ENCODE measurements around the gene ZNF79. TPM values are rescaled to one million over a fixed set of nuclear protein-coding genes. Genes with fewer than 3 reads are reported as not detected.

Gene ZNF79
- total and polyA plus RNA-seq, 9 of the 15 experiments (the other 6 are each of a cell fraction or from before 2014, with no cell fraction given): 0.62 to 7.0 (median 4.1) TPM

GRCh38 chr9:127398715-127399400 lies 25.3 kb upstream of the ZNF79 start:
- CTCF ChIA-PET (ENCODE audit: low intra/inter-chr PET ratio): interaction anchor here (0.6 kb wide), 1 partner anchor 199 kb away, joined by 3 read pairs; no protein-coding TSS in a partner anchor

More at GRCh38 chr9:127398715-127399400, 25.3 kb upstream of the ZNF79 start:
- in situ Hi-C loops (cut with MboI) (no loop called here), intact Hi-C loops (cut with micrococcal nuclease) (loop anchor here (5.0 kb wide), 1 partner anchor 182 kb away; no protein-coding TSS in a partner anchor)
- TF ChIP-seq RFX1 (IDR thresholded peaks at IDR 0.05) (no peak), IRF2 (CRISPR knock-in tag; IDR thresholded peaks at IDR 0.05) (no peak), PRMT5 (CRISPR knock-in tag; IDR thresholded peaks at IDR 0.05) (no peak), TBP (optimal IDR thresholded peaks at IDR 0.05; ENCODE audit: low read depth, low read length) (no peak), E2F1 (CRISPR knock-in tag; IDR thresholded peaks at IDR 0.05) (no peak), SUPT5H (IDR thresholded peaks at IDR 0.05) (no peak), ZKSCAN1 (IDR thresholded peaks at IDR 0.05; ENCODE audit: low read depth, low read length) (no peak), ZNF408 (CRISPR knock-in tag; IDR thresholded peaks at IDR 0.05; ENCODE audit: low read depth) (no peak), PHB (CRISPR knock-in tag; IDR thresholded peaks at IDR 0.05) (no peak), SMARCE1 (IDR thresholded peaks at IDR 0.05) (no peak), DLX4 (CRISPR knock-in tag; IDR thresholded peaks at IDR 0.05) (no peak), WHSC1 (IDR thresholded peaks at IDR 0.05; ENCODE audit: low read length) (no peak), MCM2 (IDR thresholded peaks at IDR 0.05; ENCODE audit: low read depth) (no peak), ZNF785 (CRISPR knock-in tag; IDR thresholded peaks at IDR 0.05) (no peak)
- TF ChIP-seq, protein P1, sequence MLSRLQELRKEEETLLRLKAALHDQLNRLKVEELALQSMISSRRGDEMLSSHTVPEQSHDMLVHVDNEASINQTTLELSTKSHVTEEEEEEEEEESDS (CRISPR knock-in tag; IDR thresholded peaks at IDR 0.05): no peak
- TF ChIP-seq, protein P2, sequence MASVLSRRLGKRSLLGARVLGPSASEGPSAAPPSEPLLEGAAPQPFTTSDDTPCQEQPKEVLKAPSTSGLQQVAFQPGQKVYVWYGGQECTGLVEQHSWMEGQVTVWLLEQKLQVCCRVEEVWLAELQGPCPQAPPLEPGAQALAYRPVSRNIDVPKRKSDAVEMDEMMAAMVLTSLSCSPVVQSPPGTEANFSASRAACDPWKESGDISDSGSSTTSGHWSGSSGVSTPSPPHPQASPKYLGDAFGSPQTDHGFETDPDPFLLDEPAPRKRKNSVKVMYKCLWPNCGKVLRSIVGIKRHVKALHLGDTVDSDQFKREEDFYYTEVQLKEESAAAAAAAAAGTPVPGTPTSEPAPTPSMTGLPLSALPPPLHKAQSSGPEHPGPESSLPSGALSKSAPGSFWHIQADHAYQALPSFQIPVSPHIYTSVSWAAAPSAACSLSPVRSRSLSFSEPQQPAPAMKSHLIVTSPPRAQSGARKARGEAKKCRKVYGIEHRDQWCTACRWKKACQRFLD (CRISPR knock-in tag; IDR thresholded peaks at IDR 0.05): no peak
- Histone ChIP-seq H2AFZ (ENCODE audit: low read depth, low read length) (no peak overlapping the region), H3K9ac (ENCODE audit: insufficient read depth in 1 of 2, low read depth in 2 of 2, low read length in 2 of 2) (0 out of 4 replicates have a peak overlapping the region, but pooled peaks of 1 of the 2 experiments have one; percentile 23), H3K4me2 (ENCODE audit: insufficient read depth, low read length) (no peak overlapping the region), H3K27ac (ENCODE audit: extremely low read depth, low read depth, low read length) (no peak overlapping the region), H3K9me1 (ENCODE audit: control insufficient read depth, insufficient read depth, low read length) (no peaks in the 10 kb centered on the region), H3K4me3 (no peak overlapping the region), H3K79me2 (ENCODE audit: control insufficient read depth, insufficient read depth, low read length) (no peaks in the 10 kb centered on the region), H4K20me1 (replicated peaks; ENCODE audit: control insufficient read depth, insufficient read depth, low read length) (peaks cover 4% of the 10 kb centered on the region; the same call in 1 of the 2 replicates), H3K4me1 (replicated peaks in 1 of 2; ENCODE audit: control insufficient read depth in 2 of 2, insufficient read depth in 2 of 2, low read length in 2 of 2) (peaks cover 17 to 37% of the 10 kb centered on the region in 2 experiments; a peak in 3 of 5 replicates), H3K27me3 (ENCODE audit: control insufficient read depth in 2 of 2, insufficient read depth in 2 of 2, low read length in 2 of 2) (no peaks in the 10 kb centered on the region; a peak in 1 of 5 replicates), H3K9me3 (replicated peaks; ENCODE audit: control insufficient read depth, insufficient read depth, low read depth, low read length) (no peaks in the 10 kb centered on the region), H3K36me3 (ENCODE audit: control insufficient read depth, insufficient read depth, low read length) (no peaks in the 10 kb centered on the region)
- DNase-seq (ENCODE audit: extremely low read depth in 1 of 4, low spot score in 3 of 4) (no peak), ATAC-seq (no peak), FAIRE-seq (no peak)
- BruUV-seq (replicated peaks): TSS peak; percentile 40
- WGBS (ENCODE audit: insufficient coverage, low coverage, missing lambda C conversion rate): 80% methylated on average over 13 of the region's 13 CpGs
- POLR2A ChIA-PET: interaction anchor here (0.5 to 1.6 kb wide), 7 partner anchors 19 to 511 kb away, joined by 3 to 10 read pairs (median 3); no protein-coding TSS in a partner anchor
